ENCODE data around the gene PIGX.

DNA sequence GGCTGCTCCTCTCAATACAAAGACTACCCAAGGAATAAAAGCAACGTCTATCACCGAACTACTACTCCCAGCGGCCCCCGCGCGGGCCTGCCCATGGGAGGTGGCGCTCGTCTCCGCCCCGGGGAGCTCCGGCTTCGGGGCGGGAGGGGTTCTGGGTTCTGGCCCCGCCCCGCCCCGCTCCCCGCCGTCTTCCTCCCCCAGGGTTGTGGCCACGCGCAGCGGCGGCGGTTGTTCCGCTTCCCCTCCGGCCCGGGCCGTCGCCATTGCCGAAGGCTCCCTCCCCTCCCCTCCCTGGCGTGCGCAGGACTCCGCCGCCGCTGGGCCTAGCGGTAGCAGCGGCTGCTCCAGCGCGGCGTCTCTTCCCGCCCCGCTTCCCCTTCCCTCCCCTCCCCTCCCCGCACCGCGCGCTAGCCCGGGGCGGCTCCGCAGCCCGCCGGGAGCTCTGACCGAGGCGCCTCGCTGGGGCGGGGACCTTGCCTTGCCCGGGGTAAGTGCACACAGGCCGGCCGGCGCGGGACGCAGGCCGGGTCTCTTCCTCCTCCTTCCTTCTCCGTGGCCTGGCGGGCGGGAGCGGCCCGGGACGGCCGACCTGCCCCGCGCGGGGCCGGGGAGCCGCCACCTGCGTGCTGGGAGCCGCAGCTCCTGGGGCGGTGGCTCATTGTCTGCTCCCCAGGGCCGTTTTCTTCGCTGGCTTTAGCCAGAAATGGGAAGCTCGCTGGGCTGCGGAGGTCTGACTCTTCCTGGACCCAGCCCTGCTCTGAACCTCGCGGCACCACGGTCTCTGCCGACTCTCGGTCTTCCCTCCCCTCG, 27.7 kb downstream of the PIGX start, which contains the start of gene PAK2:
- TF ChIP-seq, protein P1, sequence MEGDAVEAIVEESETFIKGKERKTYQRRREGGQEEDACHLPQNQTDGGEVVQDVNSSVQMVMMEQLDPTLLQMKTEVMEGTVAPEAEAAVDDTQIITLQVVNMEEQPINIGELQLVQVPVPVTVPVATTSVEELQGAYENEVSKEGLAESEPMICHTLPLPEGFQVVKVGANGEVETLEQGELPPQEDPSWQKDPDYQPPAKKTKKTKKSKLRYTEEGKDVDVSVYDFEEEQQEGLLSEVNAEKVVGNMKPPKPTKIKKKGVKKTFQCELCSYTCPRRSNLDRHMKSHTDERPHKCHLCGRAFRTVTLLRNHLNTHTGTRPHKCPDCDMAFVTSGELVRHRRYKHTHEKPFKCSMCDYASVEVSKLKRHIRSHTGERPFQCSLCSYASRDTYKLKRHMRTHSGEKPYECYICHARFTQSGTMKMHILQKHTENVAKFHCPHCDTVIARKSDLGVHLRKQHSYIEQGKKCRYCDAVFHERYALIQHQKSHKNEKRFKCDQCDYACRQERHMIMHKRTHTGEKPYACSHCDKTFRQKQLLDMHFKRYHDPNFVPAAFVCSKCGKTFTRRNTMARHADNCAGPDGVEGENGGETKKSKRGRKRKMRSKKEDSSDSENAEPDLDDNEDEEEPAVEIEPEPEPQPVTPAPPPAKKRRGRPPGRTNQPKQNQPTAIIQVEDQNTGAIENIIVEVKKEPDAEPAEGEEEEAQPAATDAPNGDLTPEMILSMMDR (IDR thresholded peaks at IDR 0.05; ENCODE audit: low read length), result no peak
- no peak for TF ChIP-seq EZH2 (optimal IDR thresholded peaks at IDR 0.05; ENCODE audit: low read depth, low read length)

All from MM.1S (cell line).